Uterus (tissue), 4 donors: Measurements from ENCODE around the gene TMEM178B. TPM values are rescaled to one million over a fixed set of nuclear protein-coding genes. Genes with fewer than 3 reads are reported as not detected.
"Not testable (repeated sequence)": the region's sequence is repeated elsewhere in the genome, so short reads cannot be mapped to it uniquely, and the experiment has no call there.

Experiments
- DNase-seq, 2 donors: peaks; one replicate each; pipeline ENCODE4 v3.0.0-alpha.2; 2019 to 2020
- H3K27ac ChIP-seq, 2 donors: fragments of 200-600 bp; sonication (generic); 1 replicate in 1 of 2; 2 replicates in 1 of 2; pipeline ENCODE4 v1.5.1; 2016 to 2018
- H3K27me3 ChIP-seq, 2 donors: fragments of 200-600 bp; sonication (generic); one replicate each; pipeline ENCODE4 v1.5.1; 2018 to 2019; ENCODE audit warnings: control low read depth in 1 of 2
- H3K36me3 ChIP-seq, 2 donors: fragments of 200-600 bp; sonication (generic); one replicate each; pipeline ENCODE4 v1.5.1; 2019; ENCODE audit warnings: control low read depth in 1 of 2
- H3K4me1 ChIP-seq, 2 donors: fragments of 200-600 bp; sonication (generic); one replicate each; pipeline ENCODE4 v1.5.1; 2018 to 2019; ENCODE audit warnings: control low read depth in 1 of 2
- H3K4me3 ChIP-seq, 2 donors: fragments of 200-600 bp; sonication (generic); 1 replicate in 1 of 2; 2 replicates in 1 of 2; pipeline ENCODE4 v1.5.1; 2018 to 2019; ENCODE audit warnings: mild to moderate bottlenecking in 1 of 2
- H3K9me3 ChIP-seq, 2 donors: fragments of 200-600 bp; sonication (generic); one replicate each; pipeline ENCODE4 v1.5.1; 2019; ENCODE audit warnings: control low read depth in 1 of 2
- POLR2A ChIP-seq, 2 donors: fragments of 450-650 bp; IDR thresholded peaks; one replicate each; pipeline ENCODE4 v1.6.1; 2016; ENCODE audit warnings: antibody characterized with exemption in 2 of 2, mild to moderate bottlenecking in 1 of 2, moderate library complexity in 1 of 2
- intact Hi-C: fragments of 100-400 bp; cut with DNase I; formaldehyde crosslinking; loops from one replicate; pipeline ENCODE4 v1.15.1; 2023; ENCODE audit warnings: low total_unique reads
- total RNA-seq, 4 donors: library from RNA; depleted of rRNA in 3 of 4; stranded (reverse); fragments of >200 nt in 3 of 4; gene quantifications; one replicate each; pipeline versions ENCODE4 v1.1.0 to v1.2.4, GENCODE V29; 2014 to 2023
- TF ChIP-seq, protein P1 (sequence below), 4 experiments: fragments of 200-600 bp in 2 of 4; fragments of 450-650 bp in 2 of 4; sonication (generic) in 2 of 4; IDR thresholded peaks; one replicate each; pipeline ENCODE4 v1.5.1; 2016 to 2019; ENCODE audit warnings: antibody characterized with exemption in 4 of 4, mild to moderate bottlenecking in 2 of 4, moderate library complexity in 1 of 4
- donor health status: DM: yes; HTN: yes; CAD: no.

The TMEM178B gene
- total RNA-seq, 4 donors from 2014 or later, result 0.76 to 3.0 TPM; not detected in 2

GRCh38 chr7:141074162-141074991, 513 bp downstream of the TMEM178B start:
- H3K4me1 ChIP-seq, result peaks cover 0 to 5% of the 10 kb centered on the region in 2 donors
- H3K36me3 ChIP-seq, result no peaks in the 10 kb centered on the region
- H3K4me3 ChIP-seq, result peak overlapping the region; percentile 39 to 54
- no peak overlapping the region for H3K27ac ChIP-seq
- TF ChIP-seq, protein P1, sequence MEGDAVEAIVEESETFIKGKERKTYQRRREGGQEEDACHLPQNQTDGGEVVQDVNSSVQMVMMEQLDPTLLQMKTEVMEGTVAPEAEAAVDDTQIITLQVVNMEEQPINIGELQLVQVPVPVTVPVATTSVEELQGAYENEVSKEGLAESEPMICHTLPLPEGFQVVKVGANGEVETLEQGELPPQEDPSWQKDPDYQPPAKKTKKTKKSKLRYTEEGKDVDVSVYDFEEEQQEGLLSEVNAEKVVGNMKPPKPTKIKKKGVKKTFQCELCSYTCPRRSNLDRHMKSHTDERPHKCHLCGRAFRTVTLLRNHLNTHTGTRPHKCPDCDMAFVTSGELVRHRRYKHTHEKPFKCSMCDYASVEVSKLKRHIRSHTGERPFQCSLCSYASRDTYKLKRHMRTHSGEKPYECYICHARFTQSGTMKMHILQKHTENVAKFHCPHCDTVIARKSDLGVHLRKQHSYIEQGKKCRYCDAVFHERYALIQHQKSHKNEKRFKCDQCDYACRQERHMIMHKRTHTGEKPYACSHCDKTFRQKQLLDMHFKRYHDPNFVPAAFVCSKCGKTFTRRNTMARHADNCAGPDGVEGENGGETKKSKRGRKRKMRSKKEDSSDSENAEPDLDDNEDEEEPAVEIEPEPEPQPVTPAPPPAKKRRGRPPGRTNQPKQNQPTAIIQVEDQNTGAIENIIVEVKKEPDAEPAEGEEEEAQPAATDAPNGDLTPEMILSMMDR (IDR thresholded peaks at IDR 0.05), result no peak
- no peak for TF ChIP-seq POLR2A (IDR thresholded peaks at IDR 0.05)
- no peaks in the 10 kb centered on the region for H3K9me3 ChIP-seq
- intact Hi-C loops, result no loop called here
- no peak for DNase-seq
- H3K27me3 ChIP-seq, result peaks cover 0 to 7% of the 10 kb centered on the region in 2 donors

- DNase-seq, result no peak
- TF ChIP-seq, protein P1 (IDR thresholded peaks at IDR 0.05), result no peak
- TF ChIP-seq POLR2A (IDR thresholded peaks at IDR 0.05), result no peak
- H3K4me1 ChIP-seq, result peaks cover 0 to 5% of the 10 kb centered on the region in 2 donors
- no peaks in the 10 kb centered on the region for H3K36me3 ChIP-seq
- H3K27me3 ChIP-seq, result peaks cover 0 to 7% of the 10 kb centered on the region in 2 donors
- intact Hi-C loops, result no loop called here
- no peak overlapping the region for H3K4me3 ChIP-seq
- no peak overlapping the region for H3K27ac ChIP-seq
- H3K9me3 ChIP-seq, result no peaks in the 10 kb centered on the region
Observed at GRCh38 chr7:141074997-141075396, 1.1 kb downstream of the TMEM178B start.

GRCh38 chr7:141076377-141076776, 2.5 kb downstream of the TMEM178B start:
- peaks cover 0 to 7% of the 10 kb centered on the region in 2 donors for H3K27me3 ChIP-seq
- peaks cover 0 to 5% of the 10 kb centered on the region in 2 donors for H3K4me1 ChIP-seq
- TF ChIP-seq POLR2A (IDR thresholded peaks at IDR 0.05), result no peak
- TF ChIP-seq, protein P1 (IDR thresholded peaks at IDR 0.05), result no peak
- DNase-seq, result no peak
- intact Hi-C loops, result no loop called here
- H3K27ac ChIP-seq, result no peak overlapping the region
- no peaks in the 10 kb centered on the region for H3K9me3 ChIP-seq
- no peaks in the 10 kb centered on the region for H3K36me3 ChIP-seq
- H3K4me3 ChIP-seq, result no peak overlapping the region

GRCh38 chr7:141079219-141079618, 5.4 kb downstream of the TMEM178B start:
- peaks cover 0 to 7% of the 10 kb centered on the region in 2 donors for H3K27me3 ChIP-seq
- H3K4me1 ChIP-seq, result no peaks in the 10 kb centered on the region
- TF ChIP-seq POLR2A (IDR thresholded peaks at IDR 0.05), result no peak
- TF ChIP-seq, protein P1 (IDR thresholded peaks at IDR 0.05), result no peak
- H3K4me3 ChIP-seq, result no peak overlapping the region
- no peak for DNase-seq
- H3K36me3 ChIP-seq, result no peaks in the 10 kb centered on the region
- no peak overlapping the region for H3K27ac ChIP-seq
- intact Hi-C loops, result no loop called here
- H3K9me3 ChIP-seq, result no peaks in the 10 kb centered on the region

DNA sequence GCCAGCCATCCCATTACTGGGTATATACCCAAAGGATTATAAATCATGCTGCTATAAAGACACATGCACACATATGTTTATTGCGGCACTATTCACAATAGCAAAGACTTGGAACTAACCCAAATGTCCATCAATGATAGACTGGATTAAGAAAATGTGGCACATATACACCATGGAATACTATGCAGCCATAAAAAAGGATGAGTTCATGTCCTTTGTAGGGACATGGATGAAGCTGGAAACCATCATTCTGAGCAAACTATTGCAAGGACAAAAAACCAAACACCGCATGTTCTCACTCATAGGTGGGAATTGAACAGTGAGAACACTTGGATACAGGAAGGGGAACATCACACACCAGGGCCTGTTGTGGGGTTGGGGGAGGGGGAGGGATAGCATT, 15.6 kb downstream of the TMEM178B start:
- H3K4me1 ChIP-seq, H3K4me3 ChIP-seq, H3K27ac ChIP-seq, H3K27me3 ChIP-seq, DNase-seq, H3K9me3 ChIP-seq, intact Hi-C loops, H3K36me3 ChIP-seq: not testable (repeated sequence)
